ENCODE measurements around the gene THAP11.
"Not testable (repeated sequence)": the region's sequence is repeated elsewhere in the genome, so short reads cannot be mapped to it uniquely, and the experiment has no call there.

Gene THAP11

DNA sequence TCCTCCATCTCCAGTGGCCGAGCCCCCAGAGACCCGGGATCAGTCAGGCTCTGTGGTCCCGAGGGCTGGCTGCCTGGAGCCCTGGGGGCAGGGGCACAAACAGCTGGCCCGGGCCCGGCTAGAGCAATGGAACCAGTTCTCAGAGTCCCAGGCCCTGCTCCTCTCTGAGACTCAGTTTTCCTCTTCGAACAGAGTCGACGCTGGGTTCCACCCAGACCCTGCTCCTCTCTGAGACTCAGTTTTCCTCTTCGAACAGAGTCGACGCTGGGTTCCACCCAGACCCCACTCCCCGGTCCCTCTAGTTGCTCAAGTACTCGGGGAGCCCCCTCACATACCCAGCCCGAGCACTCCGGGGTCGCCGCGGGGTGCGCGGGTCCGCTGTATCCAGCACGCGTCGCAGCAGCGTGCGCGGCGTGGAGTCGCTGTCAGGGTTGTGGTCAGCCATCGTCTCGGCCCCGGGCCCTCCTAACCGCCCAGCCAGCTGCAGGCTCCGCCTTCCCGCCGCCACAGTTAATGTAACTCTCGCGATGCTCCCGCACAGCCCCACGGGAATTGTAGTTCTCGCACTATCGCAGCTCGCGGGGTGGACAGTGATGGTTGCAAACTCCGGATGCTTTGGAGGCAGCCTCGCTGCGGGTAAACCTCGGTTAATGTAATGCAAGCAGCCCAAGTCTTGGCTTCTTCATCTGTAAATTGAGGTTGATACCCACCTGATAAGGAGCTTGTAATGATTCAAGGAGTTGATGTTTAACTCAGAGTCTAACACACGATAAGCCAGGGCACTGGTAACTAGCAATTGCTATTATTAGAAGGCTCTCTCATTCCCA is 8.5 kb upstream of the THAP11 start:
- H3K27ac ChIP-seq (ENCODE audit: low read length): peak overlapping the region; percentile 73
- H2AFZ ChIP-seq (ENCODE audit: low read depth, low read length): peak overlapping the region; percentile 85
- no peaks in the 10 kb centered on the region for H3K27me3 ChIP-seq (ENCODE audit: insufficient read depth, low read length, poor library complexity)
- peaks cover 23% of the 10 kb centered on the region for H3K79me2 ChIP-seq (ENCODE audit: insufficient read depth, low read length)
- peak overlapping the region; percentile 72 for H3K9ac ChIP-seq (ENCODE audit: low read depth, low read length)
- peak overlapping the region; percentile 51 to 76 for H3K4me3 ChIP-seq (ENCODE audit: low read depth in 1 of 2, low read length in 2 of 2)
- peaks cover 35% of the 10 kb centered on the region for H3K36me3 ChIP-seq (ENCODE audit: insufficient read depth, low read length)
- peaks cover 24% of the 10 kb centered on the region for H3K4me1 ChIP-seq (ENCODE audit: insufficient read depth, low read length)
- H3K4me2 ChIP-seq (ENCODE audit: insufficient read depth, low read length): peak overlapping the region; percentile 87
- H3K9me3 ChIP-seq (ENCODE audit: insufficient read depth, low read length, severe bottlenecking): no peaks in the 10 kb centered on the region
- DNase-seq (peak; percentile 94), ATAC-seq (ENCODE audit: insufficient read depth, low read depth) (peak; percentile 99)
- TF ChIP-seq EZH2 (IDR thresholded peaks at IDR 0.05; ENCODE audit: borderline replicate concordance, low read depth, low read length, severe bottlenecking): no peak
- TF ChIP-seq, protein P1, sequence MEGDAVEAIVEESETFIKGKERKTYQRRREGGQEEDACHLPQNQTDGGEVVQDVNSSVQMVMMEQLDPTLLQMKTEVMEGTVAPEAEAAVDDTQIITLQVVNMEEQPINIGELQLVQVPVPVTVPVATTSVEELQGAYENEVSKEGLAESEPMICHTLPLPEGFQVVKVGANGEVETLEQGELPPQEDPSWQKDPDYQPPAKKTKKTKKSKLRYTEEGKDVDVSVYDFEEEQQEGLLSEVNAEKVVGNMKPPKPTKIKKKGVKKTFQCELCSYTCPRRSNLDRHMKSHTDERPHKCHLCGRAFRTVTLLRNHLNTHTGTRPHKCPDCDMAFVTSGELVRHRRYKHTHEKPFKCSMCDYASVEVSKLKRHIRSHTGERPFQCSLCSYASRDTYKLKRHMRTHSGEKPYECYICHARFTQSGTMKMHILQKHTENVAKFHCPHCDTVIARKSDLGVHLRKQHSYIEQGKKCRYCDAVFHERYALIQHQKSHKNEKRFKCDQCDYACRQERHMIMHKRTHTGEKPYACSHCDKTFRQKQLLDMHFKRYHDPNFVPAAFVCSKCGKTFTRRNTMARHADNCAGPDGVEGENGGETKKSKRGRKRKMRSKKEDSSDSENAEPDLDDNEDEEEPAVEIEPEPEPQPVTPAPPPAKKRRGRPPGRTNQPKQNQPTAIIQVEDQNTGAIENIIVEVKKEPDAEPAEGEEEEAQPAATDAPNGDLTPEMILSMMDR (IDR thresholded peaks at IDR 0.05; ENCODE audit: borderline replicate concordance, extremely low read depth, low read length, poor library complexity, severe bottlenecking): no peak
- no peaks in the 10 kb centered on the region; the same call in 1 of the 2 replicates for H4K20me1 ChIP-seq (ENCODE audit: insufficient read depth, low read length)

DNA sequence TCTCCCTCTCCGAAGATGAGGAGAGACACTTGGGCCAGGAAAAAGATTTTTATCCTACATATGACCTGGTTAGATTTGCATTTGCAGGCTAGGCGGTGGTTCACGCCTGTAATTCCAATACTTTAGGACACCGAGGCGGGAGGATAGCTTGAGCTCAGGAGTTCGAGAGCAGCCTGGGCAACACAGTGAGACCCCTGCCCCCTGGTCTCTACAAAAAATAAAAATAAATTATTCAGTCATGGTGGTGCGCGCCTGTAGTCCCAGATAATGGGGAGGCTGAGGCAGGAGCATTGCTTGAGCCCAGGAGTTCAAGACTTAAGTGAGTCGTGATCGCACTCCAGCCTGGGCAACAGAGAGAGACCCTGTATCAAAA is 7.9 kb upstream of the THAP11 start:
- Histone ChIP-seq H3K27me3 (ENCODE audit: insufficient read depth, low read length, poor library complexity) (no peaks in the 10 kb centered on the region), H3K27ac (ENCODE audit: low read length) (peak overlapping the region; percentile 73), H3K9me3 (ENCODE audit: insufficient read depth, low read length, severe bottlenecking) (no peaks in the 10 kb centered on the region), H3K4me3 (ENCODE audit: low read depth in 1 of 2, low read length in 2 of 2) (peak overlapping the region; percentile 51 to 76; a peak in 3 of 4 replicates), H2AFZ (ENCODE audit: low read depth, low read length) (peak overlapping the region; percentile 85), H3K4me2 (ENCODE audit: insufficient read depth, low read length) (peak overlapping the region; percentile 87), H3K79me2 (ENCODE audit: insufficient read depth, low read length) (peaks cover 23% of the 10 kb centered on the region), H3K9ac (ENCODE audit: low read depth, low read length) (peak overlapping the region; percentile 72), H3K4me1 (ENCODE audit: insufficient read depth, low read length) (peaks cover 24% of the 10 kb centered on the region), H3K36me3 (ENCODE audit: insufficient read depth, low read length) (peaks cover 29% of the 10 kb centered on the region), H4K20me1 (ENCODE audit: insufficient read depth, low read length) (no peaks in the 10 kb centered on the region; the same call in 1 of the 2 replicates)
- TF ChIP-seq EZH2 (IDR thresholded peaks at IDR 0.05; ENCODE audit: borderline replicate concordance, low read depth, low read length, severe bottlenecking): no peak
- TF ChIP-seq, protein P1 (IDR thresholded peaks at IDR 0.05; ENCODE audit: borderline replicate concordance, extremely low read depth, low read length, poor library complexity, severe bottlenecking): no peak
- DNase-seq (no peak), ATAC-seq (ENCODE audit: insufficient read depth, low read depth) (no peak; the same call in 2 of the 3 replicates)

DNA sequence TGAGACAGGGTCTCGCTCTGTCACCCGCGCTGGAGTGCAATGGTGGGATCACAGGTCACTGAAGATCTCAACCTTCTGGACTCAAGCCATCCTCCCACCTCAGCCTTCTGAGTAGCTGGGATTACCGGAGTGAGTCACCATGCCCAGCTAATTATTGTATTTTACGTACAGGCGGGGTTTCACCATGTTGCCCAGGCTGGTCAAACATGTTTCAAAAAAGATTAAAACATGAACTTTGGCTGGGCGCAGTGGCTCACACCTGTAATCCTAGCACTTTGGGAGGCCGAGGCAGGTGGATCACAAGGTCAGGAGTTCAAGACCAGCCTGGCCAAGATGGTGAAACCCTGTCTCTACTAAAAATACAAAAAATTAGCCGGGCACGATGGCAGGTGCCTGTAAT is 4.9 kb upstream of the THAP11 start:
- H3K4me3 ChIP-seq (ENCODE audit: low read depth in 1 of 2, low read length in 2 of 2); H3K4me2 ChIP-seq (ENCODE audit: insufficient read depth, low read length); H3K27me3 ChIP-seq (ENCODE audit: insufficient read depth, low read length, poor library complexity); H3K9ac ChIP-seq (ENCODE audit: low read depth, low read length); H3K27ac ChIP-seq (ENCODE audit: low read length); H2AFZ ChIP-seq (ENCODE audit: low read depth, low read length); H3K9me3 ChIP-seq (ENCODE audit: insufficient read depth, low read length, severe bottlenecking); H4K20me1 ChIP-seq (ENCODE audit: insufficient read depth, low read length); DNase-seq; H3K36me3 ChIP-seq (ENCODE audit: insufficient read depth, low read length); ATAC-seq (ENCODE audit: insufficient read depth, low read depth): not testable (repeated sequence)
- H3K4me1 ChIP-seq (ENCODE audit: insufficient read depth, low read length): peaks cover 25% of the 10 kb centered on the region
- H3K79me2 ChIP-seq (ENCODE audit: insufficient read depth, low read length): peaks cover 15% of the 10 kb centered on the region

DNA sequence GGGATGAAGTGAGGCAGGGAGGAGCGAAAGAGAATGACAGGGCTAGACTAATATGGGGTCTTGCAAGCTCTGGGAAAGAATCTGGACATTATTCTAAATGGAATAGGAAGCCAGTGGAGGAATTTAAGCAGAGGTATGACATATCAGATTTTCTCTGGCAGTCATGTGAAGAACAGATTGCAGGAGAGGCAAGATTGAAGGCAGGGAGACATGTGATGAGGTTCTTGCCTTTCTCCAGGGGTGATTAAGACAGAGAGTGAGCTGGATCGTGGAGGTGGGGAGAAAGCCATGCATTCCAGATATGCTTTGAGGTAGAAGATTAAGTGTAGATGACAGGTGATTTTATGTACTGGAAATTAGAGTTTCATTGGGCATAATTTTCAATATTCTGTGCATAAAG is 4.3 kb upstream of the THAP11 start:
- ATAC-seq (ENCODE audit: insufficient read depth, low read depth) (no peak), DNase-seq (no peak)
- no peak overlapping the region for H3K4me2 ChIP-seq (ENCODE audit: insufficient read depth, low read length)
- H3K79me2 ChIP-seq (ENCODE audit: insufficient read depth, low read length): peaks cover 14% of the 10 kb centered on the region
- no peak overlapping the region for H3K9ac ChIP-seq (ENCODE audit: low read depth, low read length)
- no peak overlapping the region for H3K27ac ChIP-seq (ENCODE audit: low read length)
- no peaks in the 10 kb centered on the region for H3K27me3 ChIP-seq (ENCODE audit: insufficient read depth, low read length, poor library complexity)
- TF ChIP-seq EZH2 (IDR thresholded peaks at IDR 0.05; ENCODE audit: borderline replicate concordance, low read depth, low read length, severe bottlenecking): no peak
- TF ChIP-seq, protein P1 (IDR thresholded peaks at IDR 0.05; ENCODE audit: borderline replicate concordance, extremely low read depth, low read length, poor library complexity, severe bottlenecking): no peak
- H4K20me1 ChIP-seq (ENCODE audit: insufficient read depth, low read length): peaks cover under 1% of the 10 kb centered on the region
- no peak overlapping the region for H2AFZ ChIP-seq (ENCODE audit: low read depth, low read length)
- H3K36me3 ChIP-seq (ENCODE audit: insufficient read depth, low read length): no peaks in the 10 kb centered on the region
- peaks cover 23% of the 10 kb centered on the region for H3K4me1 ChIP-seq (ENCODE audit: insufficient read depth, low read length)
- H3K4me3 ChIP-seq (ENCODE audit: low read depth in 1 of 2, low read length in 2 of 2): no peak overlapping the region
- H3K9me3 ChIP-seq (ENCODE audit: insufficient read depth, low read length, severe bottlenecking): no peaks in the 10 kb centered on the region
